H1 (cell line): ENCODE data around the gene HP1BP3. TPM values are rescaled to one million over a fixed set of nuclear protein-coding genes. Genes with fewer than 3 reads are reported as not detected.

ENCODE experiments used
- BCL11A ChIP-seq, 2 experiments: IDR thresholded peaks; one replicate each; pipeline ENCODE4 v1.6.1; 2011; ENCODE audit warnings: low read depth in 2 of 2, low read length in 2 of 2, mild to moderate bottlenecking in 2 of 2
- PHF8 ChIP-seq: fragments of 200-600 bp; sonication (generic); conservative IDR thresholded peaks from 2 replicates; pipeline ENCODE4 v1.7.1; 2012; ENCODE audit warnings: low read depth, mild to moderate bottlenecking, inconsistent platforms, low read length, moderate library complexity
- POLR2AphosphoS5 ChIP-seq: IDR thresholded peaks from 2 replicates; pipeline ENCODE4 v1.6.1; 2011; ENCODE audit warnings: low read depth, low read length
- RAD21 ChIP-seq, 2 experiments: IDR thresholded peaks in 1 of 2; conservative IDR thresholded peaks in 1 of 2; 2 replicates each; pipeline ENCODE4 v1.6.1; 2011; ENCODE audit warnings: low read depth in 2 of 2, low read length in 2 of 2, improper control_type of control experiment in 1 of 2, inconsistent platforms in 1 of 2, mild to moderate bottlenecking in 1 of 2, moderate library complexity in 1 of 2
- SIX5 ChIP-seq: IDR thresholded peaks from 2 replicates; pipeline ENCODE4 v1.6.1; 2011; ENCODE audit warnings: mild to moderate bottlenecking, low read depth, low read length
- polyA plus RNA-seq, 7 experiments: library from polyadenylated mRNA; depleted of rRNA in 3 of 7; stranded (reverse) in 5 of 7; unstranded in 2 of 7; fragments of >200 nt in 5 of 7; fragments of 200-250 nt in 2 of 7; gene quantifications; 1 replicate in 5 of 7; 2 replicates in 1 of 7; 4 replicates in 1 of 7; pipeline versions ENCODE4 v1.2.1 to v1.2.3, GENCODE V29; 2011 to 2013; ENCODE audit warnings: missing spikeins in 2 of 7, mixed read lengths in 2 of 7
- total RNA-seq: library from RNA; stranded (reverse); fragmentation: NEBNext Ultra II Directional; extraction: Animal tissue kit (Norgen Biotek cat#: 25700); gene quantifications from 2 replicates; pipeline ENCODE4 v1.2.1, GENCODE V29; 2021
- TF ChIP-seq, protein P1 (sequence below): IDR thresholded peaks from 2 replicates; pipeline ENCODE4 v1.6.1; 2011; ENCODE audit warnings: low read depth, mild to moderate bottlenecking, low read length; ENCODE audit not compliant: insufficient read depth
- TF ChIP-seq, protein P2 (sequence below): IDR thresholded peaks from 2 replicates; pipeline ENCODE4 v1.6.1; 2012; ENCODE audit warnings: inconsistent platforms

HP1BP3 gene
- total and polyA plus RNA-seq, 2 of the 8 experiments (the other 6 are each of a cell fraction or from before 2014, with no cell fraction given): 47.4 to 125 TPM

DNA sequence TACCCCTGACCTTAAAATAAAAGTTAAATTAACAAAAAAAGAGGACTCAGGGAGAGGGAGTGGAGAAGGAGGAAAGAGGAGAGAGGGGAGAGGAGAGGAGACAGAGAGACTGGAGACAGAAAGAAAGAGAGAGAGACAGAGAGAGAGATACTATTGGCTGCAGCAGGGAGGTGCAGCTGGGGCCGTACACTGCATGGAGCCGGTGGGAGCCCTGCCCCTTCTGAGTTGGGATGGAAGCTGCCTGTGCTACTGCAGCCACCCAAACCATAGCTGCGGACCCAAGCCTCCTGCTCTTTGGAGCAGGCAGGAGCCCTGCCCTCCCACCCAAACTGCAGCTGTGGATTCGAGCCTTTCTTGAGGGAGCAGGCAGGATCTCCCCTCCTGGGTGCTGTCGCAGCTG, 32.7 kb upstream of the HP1BP3 start (continued):
- TF ChIP-seq, protein P1, sequence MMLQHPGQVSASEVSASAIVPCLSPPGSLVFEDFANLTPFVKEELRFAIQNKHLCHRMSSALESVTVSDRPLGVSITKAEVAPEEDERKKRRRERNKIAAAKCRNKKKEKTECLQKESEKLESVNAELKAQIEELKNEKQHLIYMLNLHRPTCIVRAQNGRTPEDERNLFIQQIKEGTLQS: no peak
- no peak for TF ChIP-seq RAD21 (IDR thresholded peaks at IDR 0.05 in 1 of 2, conservative IDR thresholded peaks at IDR 0.05 in 1 of 2; ENCODE audit: low read depth in 2 of 2, low read length in 2 of 2)
- TF ChIP-seq POLR2AphosphoS5: no peak
- no peak for TF ChIP-seq SIX5
- no peak for TF ChIP-seq PHF8
- TF ChIP-seq BCL11A (IDR thresholded peaks at IDR 0.05; ENCODE audit: low read depth in 2 of 2, low read length in 2 of 2): no peak
- TF ChIP-seq, protein P2, sequence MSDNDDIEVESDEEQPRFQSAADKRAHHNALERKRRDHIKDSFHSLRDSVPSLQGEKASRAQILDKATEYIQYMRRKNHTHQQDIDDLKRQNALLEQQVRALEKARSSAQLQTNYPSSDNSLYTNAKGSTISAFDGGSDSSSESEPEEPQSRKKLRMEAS: no peak
